SIG-M5 (cell line): ENCODE data around the gene CUTC.

Source experiments
- DNase-seq: peaks from one replicate; lab custom pipeline; 2025; lab: John Stamatoyannopoulos, UW

CUTC gene

DNA sequence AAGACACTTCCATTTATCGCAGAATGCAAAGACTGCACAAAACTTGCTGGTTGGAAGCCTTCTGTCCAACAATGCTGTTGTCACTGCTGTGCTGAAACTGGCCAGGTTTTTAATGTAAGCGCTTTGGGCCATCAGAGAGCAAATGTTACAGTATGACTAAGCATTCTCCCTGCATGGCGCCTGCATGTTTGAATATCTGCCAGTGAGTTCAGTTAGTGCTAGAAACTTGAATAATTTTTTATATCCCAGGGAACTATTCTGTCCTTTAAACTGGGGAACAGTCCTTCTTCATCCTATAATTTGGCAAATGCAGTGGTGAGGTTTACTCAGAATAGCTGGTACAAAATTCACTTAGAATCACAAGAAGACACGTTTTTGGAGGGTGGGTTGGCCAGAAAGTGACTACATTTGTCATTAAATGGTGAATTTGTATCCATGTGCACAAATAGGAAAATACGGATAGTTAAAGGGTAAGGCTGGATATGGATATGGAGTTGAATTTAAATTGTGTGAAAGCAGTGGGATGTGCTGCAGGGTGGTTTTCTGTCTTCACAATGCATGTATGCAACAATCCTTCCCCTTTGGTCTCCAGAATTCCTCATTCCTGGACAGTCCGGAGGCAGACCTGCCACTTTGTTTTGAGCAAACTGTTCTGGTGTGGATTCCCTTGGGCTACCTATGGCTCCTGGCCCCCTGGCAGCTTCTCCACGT lies 52.1 kb downstream of the CUTC start:
- no peak for DNase-seq

GRCh38 chr10:99784727-99785441 lies 52.9 kb downstream of the CUTC start:
- no peak for DNase-seq

GRCh38 chr10:99785646-99786045 lies 53.6 kb downstream of the CUTC start:
- DNase-seq, result no peak

- DNase-seq, result no peak
Measured at GRCh38 chr10:99787311-99787710, 55.3 kb downstream of the CUTC start.

DNA sequence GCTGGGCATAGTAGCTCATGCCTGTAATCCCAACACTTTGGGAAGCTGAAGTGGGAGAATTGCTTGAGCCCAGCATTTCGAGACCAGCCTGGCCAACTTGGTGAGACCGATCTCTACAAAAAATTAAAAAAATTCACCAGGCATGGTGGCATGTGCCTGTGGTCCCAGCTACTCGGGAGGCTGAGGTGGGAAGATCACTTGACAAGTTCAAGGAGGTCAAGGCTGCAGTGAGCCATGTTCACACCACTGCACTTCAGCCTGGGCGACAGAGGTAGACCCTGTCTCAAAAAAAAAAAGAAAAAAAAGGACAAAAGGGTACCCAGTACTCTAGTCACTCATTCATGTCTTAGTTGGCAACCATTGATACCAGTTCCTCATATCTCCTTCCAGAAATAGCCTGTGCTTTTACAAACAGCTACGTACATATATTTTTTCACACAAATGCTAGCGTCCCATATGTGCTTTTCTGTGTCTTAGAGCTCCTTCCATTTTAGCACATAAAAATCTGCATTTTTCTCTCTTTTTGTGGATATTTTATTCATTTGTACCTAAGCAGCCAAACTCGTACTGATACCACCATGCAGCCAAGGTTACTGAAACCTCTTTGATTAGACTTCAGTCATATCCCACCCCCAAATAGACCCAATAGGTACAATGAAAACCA lies 55.9 kb downstream of the CUTC start:
- no peak for DNase-seq

DNA sequence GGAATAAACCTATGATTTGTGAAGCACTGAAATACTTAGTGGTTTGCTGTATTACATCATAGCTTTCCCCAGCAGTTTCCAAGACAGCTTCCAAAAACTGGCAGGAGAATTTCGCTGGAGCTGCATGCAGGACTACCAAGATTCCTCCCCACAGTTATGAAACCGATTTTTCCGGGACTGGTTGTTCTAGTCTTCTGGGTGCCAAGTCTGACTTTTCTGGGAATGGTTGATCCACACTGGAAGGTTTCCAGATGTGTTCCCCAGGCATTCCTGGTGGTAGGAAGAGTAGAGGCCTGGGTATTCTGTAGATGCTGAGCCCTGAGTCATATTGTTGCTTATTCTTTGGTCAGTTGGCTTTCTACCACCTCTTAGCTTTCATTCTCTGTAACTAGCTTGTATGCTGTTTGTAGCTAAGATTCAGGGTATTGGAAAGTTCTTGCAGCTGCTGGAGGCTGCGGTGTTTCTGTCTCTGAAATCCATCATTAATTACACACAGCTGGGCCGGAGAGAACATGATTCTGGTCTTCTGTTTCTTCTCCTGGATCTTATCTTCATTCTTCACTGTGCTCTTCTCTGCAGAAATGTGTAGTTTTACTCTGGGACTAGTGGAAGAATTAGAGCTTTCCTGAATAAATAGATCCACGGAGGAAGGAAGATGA lies 56.7 kb downstream of the CUTC start:
- DNase-seq, result no peak

GRCh38 chr10:99791831-99792230 lies 59.8 kb downstream of the CUTC start:
- no peak for DNase-seq

GRCh38 chr10:99793819-99794218 lies 61.8 kb downstream of the CUTC start:
- no peak for DNase-seq

DNA sequence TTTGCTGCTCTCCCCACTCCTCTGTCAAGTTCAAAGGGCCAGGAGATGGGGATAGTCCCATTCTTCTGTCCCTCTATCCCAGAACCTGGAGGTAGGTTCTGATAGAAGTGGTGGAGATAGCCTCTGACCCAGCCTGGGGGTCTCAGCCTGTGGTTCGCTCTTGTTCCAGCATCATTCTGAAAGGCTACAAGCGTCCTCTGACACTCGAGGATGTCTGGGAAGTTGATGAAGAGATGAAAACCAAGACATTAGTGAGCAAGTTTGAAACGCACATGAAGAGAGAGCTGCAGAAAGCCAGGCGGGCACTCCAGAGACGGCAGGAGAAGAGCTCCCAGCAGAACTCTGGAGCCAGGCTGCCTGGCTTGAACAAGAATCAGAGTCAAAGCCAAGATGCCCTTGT lies 64.9 kb downstream of the CUTC start:
- no peak for DNase-seq

GRCh38 chr10:99798031-99798430 lies 66.0 kb downstream of the CUTC start:
- DNase-seq, result no peak

GRCh38 chr10:99798920-99799319 lies 66.9 kb downstream of the CUTC start:
- no peak for DNase-seq

DNA sequence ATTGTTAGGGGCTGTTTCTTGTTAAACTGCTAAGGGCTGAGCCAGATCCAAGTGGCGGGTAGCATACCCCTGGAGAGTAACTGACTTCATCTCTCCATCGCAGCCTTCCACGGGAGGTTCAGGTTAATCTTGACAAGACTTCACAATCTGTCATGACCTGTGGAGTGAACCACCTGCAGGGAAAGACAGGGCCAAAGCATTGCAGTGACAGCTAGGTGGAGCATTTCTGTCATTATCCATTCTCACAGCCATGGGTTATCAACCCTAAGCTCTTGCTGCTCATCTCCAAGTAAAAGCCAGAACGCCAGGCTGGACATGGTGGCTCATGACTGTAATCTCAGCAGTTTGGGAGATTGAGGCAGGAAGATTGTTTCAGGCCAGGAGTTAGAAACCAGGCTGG lies 67.6 kb downstream of the CUTC start:
- DNase-seq, result no peak

DNA sequence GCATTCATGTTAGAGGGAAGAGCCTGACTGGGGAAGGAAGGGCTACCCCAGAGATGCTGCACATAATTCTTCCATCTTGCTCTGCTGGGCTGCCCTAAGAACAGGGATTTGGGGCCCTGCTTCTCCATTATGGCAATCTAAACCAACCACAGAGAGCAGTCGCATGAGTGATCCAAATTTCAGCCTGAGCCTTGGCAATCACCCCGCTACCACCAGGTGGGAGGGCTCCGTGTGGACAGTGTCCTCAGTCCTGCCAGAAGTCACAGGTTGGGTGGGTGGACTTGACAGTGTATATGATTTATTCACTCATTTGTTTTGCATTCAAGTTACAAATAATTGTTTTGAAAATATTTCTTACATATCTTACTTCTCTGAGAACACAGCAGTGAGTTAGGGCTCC lies 72.4 kb downstream of the CUTC start:
- DNase-seq, result no peak

DNA sequence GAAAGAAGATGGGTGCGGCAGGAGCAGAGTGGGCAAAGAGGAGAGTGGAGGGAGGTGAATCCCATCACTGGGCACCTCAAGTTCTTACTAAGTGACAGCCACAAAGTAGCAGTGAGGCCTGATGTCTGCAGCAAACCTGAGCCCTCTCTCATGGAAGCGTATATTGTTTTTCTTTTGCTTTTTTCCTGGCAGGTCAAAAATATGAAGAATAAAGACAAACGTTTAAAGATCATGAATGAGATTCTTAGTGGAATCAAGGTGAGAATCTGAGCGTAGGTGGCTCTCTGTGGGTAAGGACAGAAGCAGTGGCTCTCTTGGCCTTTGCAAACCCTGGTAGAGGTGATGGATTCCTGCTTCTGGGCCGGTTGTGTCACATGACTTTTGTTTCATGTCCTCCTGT lies 73.2 kb downstream of the CUTC start:
- DNase-seq, result no peak
